Activated B cell treated with CpG ODN at 0.5 μM for 24 hours (primary cell): ENCODE data around the gene IFNAR1. TPM values are rescaled to one million over a fixed set of nuclear protein-coding genes. Genes with fewer than 3 reads are reported as not detected.

Source experiments
- ATAC-seq: fragments of 200-7000 bp; cut with Tn5 transposase; one replicate; pipeline ENCODE4 v1.10.0; 2021; ENCODE audit warnings: low read depth, mild to moderate bottlenecking, moderate library complexity
- CTCF ChIA-PET: fragments of 350-600 bp; sonication (Branson Sonifier 250); formaldehyde crosslinking; loops from one replicate; lab custom pipeline; 2021; ENCODE audit warnings: antibody characterized with exemption; lab: Charles Lee
- POLR2A ChIA-PET: fragments of 350-600 bp; sonication (Branson Sonifier 250); formaldehyde crosslinking; loops from one replicate; lab custom pipeline; 2021; ENCODE audit warnings: antibody characterized with exemption; lab: Charles Lee
- DNase-seq: peaks from one replicate; pipeline ENCODE4 v3.0.0; 2022
- H3K27ac Mint-ChIP-seq: one replicate; pipeline ENCODE4 v1.8.0; 2020; ENCODE audit warnings: mixed read lengths
- H3K27me3 Mint-ChIP-seq: one replicate; pipeline ENCODE4 v1.8.0; 2021; ENCODE audit warnings: mixed read lengths
- H3K36me3 Mint-ChIP-seq: one replicate; pipeline ENCODE4 v1.8.0; 2021; ENCODE audit warnings: low read depth, mixed read lengths
- H3K4me1 Mint-ChIP-seq: one replicate; pipeline ENCODE4 v1.8.0; 2021; ENCODE audit warnings: mixed read lengths
- H3K4me3 Mint-ChIP-seq: one replicate; pipeline ENCODE4 v1.8.0; 2020; ENCODE audit warnings: mild to moderate bottlenecking, mixed read lengths
- H3K9me3 Mint-ChIP-seq: one replicate; pipeline ENCODE4 v1.8.0; 2020; ENCODE audit warnings: mixed read lengths
- intact Hi-C: fragments of 100-400 bp; cut with micrococcal nuclease; formaldehyde crosslinking; loops from one replicate; pipeline ENCODE4 v1.15.1; 2024
- total RNA-seq: library from RNA; stranded (reverse); gene quantifications from 2 replicates; pipeline ENCODE4 v1.2.3, GENCODE V29; 2022
- TF ChIP-seq, protein P1 (sequence below): fragments of 200-600 bp; IDR thresholded peaks from one replicate; pipeline ENCODE4 v1.8.0; 2022; ENCODE audit warnings: antibody characterized with exemption, mild to moderate bottlenecking

Gene IFNAR1
- total RNA-seq, 1 donor from 2014 or later, result 34.5 TPM

DNA sequence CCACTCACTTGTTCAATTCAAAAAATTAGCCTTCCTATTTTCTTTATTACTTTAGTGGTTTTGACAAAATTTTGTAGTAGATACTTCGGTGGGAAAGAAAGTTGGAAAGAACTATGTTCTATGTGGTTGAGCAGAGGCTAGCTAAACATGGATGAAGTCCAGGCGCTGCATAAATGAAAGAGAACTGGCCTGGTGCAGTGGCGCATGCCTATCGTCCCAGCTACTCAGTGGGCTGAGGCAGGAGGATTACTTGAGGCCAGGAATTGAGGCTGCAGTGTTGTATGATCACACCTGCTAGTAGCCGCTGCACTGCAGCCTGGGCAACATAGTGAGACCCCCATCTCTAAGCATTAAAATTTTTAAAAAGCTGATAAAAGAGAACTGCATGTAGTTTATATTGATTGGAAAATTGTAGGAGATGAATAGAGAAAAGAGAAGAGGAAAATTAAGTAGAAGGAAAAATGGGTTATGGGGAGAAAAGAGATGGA is 21.0 kb downstream of the IFNAR1 start:
- no peak overlapping the region for H3K4me3 Mint-ChIP-seq
- ATAC-seq (no peak), DNase-seq (no peak)
- H3K27ac Mint-ChIP-seq, result no peak overlapping the region
- peaks cover 18% of the 10 kb centered on the region for H3K4me1 Mint-ChIP-seq
- CTCF ChIA-PET, result interaction anchor here (1.8 to 7.0 kb wide), 2 partner anchors 15 to 99 kb away, joined by 5 to 34 read pairs; no protein-coding TSS in a partner anchor
- peaks cover 82% of the 10 kb centered on the region for H3K36me3 Mint-ChIP-seq
- TF ChIP-seq, protein P1, sequence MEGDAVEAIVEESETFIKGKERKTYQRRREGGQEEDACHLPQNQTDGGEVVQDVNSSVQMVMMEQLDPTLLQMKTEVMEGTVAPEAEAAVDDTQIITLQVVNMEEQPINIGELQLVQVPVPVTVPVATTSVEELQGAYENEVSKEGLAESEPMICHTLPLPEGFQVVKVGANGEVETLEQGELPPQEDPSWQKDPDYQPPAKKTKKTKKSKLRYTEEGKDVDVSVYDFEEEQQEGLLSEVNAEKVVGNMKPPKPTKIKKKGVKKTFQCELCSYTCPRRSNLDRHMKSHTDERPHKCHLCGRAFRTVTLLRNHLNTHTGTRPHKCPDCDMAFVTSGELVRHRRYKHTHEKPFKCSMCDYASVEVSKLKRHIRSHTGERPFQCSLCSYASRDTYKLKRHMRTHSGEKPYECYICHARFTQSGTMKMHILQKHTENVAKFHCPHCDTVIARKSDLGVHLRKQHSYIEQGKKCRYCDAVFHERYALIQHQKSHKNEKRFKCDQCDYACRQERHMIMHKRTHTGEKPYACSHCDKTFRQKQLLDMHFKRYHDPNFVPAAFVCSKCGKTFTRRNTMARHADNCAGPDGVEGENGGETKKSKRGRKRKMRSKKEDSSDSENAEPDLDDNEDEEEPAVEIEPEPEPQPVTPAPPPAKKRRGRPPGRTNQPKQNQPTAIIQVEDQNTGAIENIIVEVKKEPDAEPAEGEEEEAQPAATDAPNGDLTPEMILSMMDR, result no peak
- POLR2A ChIA-PET, result interaction anchor here (0.6 to 1.5 kb wide), 2 partner anchors 21 to 161 kb away, joined by 4 read pairs; partner anchors contain the start of gene IFNAR1
- intact Hi-C loops, result no loop called here
- H3K27me3 Mint-ChIP-seq, result no peaks in the 10 kb centered on the region
- H3K9me3 Mint-ChIP-seq, result no peaks in the 10 kb centered on the region

DNA sequence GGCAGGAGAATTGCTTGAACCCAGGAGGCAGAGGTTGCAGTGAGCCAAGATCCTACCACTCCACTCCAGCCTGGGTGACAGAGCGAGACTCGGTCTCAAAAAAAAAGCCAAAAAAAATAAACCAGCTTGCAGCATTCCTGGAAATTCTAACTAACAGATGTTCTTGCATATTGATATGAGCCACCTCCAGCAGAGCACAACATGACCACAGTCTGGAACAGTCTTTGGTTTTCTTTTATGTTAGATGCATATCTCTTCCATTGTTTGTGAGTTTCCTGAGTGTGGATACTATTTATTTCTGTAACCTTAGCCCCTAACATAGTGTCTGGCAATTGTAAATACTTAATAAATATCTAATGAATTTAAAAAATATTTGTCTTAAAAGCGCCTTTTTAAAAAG is 23.9 kb downstream of the IFNAR1 start:
- TF ChIP-seq, protein P1, result no peak
- DNase-seq (no peak), ATAC-seq (no peak)
- Mint-ChIP-seq H3K27me3 (no peaks in the 10 kb centered on the region), H3K4me1 (peaks cover 8% of the 10 kb centered on the region), H3K4me3 (no peak overlapping the region), H3K9me3 (no peaks in the 10 kb centered on the region), H3K36me3 (peaks cover 77% of the 10 kb centered on the region), H3K27ac (no peak overlapping the region)
- POLR2A ChIA-PET, result interaction anchor here (0.6 to 1.7 kb wide), 4 partner anchors 12 to 74 kb away, joined by 5 to 6 read pairs (median 6); partner anchors contain the start of gene IFNAR1
- CTCF ChIA-PET, result interaction anchor here (1.1 to 7.0 kb wide), 3 partner anchors 12 to 93 kb away, joined by 3 to 34 read pairs (median 5); no protein-coding TSS in a partner anchor
- intact Hi-C loops, result no loop called here

DNA sequence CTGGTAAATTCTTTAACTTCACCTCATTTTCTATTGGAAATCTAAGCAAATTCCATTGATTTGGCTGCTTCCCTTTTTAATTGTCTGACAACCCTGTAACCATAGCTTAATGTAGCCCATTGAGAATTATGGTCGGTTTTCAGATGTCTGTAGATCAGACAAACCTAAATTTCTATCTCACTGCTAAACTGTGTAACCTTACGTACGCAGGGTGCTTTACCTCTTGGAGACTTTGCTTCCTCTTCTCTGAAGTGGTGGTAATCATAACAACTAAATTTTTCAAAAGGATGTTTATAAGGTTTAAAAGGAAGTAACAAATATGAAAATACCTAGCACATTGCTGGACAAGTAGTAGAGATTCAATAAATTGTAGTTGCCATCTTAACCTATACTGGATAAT is 25.9 kb downstream of the IFNAR1 start:
- Mint-ChIP-seq H3K4me1 (peaks cover 10% of the 10 kb centered on the region), H3K4me3 (no peak overlapping the region), H3K36me3 (peaks cover 78% of the 10 kb centered on the region), H3K27me3 (no peaks in the 10 kb centered on the region), H3K9me3 (no peaks in the 10 kb centered on the region), H3K27ac (peak overlapping the region; percentile 13)
- intact Hi-C loops, result no loop called here
- no peak for ATAC-seq
- no peak for DNase-seq
- CTCF ChIA-PET, result interaction anchor here (7.0 kb wide), 1 partner anchor 10 kb away, joined by 34 read pairs; no protein-coding TSS in a partner anchor
- POLR2A ChIA-PET, result no interaction called here
- TF ChIP-seq, protein P1, result no peak

DNA sequence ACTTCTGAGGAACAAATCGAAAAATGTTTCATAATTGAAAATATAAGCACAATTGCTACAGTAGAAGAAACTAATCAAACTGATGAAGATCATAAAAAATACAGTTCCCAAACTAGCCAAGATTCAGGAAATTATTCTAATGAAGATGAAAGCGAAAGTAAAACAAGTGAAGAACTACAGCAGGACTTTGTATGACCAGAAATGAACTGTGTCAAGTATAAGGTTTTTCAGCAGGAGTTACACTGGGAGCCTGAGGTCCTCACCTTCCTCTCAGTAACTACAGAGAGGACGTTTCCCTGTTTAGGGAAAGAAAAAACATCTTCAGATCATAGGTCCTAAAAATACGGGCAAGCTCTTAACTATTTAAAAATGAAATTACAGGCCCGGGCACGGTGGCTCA is 30.6 kb downstream of the IFNAR1 start:
- peaks cover 61% of the 10 kb centered on the region for H3K36me3 Mint-ChIP-seq
- peaks cover 17% of the 10 kb centered on the region for H3K4me1 Mint-ChIP-seq
- POLR2A ChIA-PET, result no interaction called here
- no peak for ATAC-seq
- peak overlapping the region; percentile 25 for H3K27ac Mint-ChIP-seq
- intact Hi-C loops, result loop anchor here (5.0 kb wide), 1 partner anchor 518 kb away; no protein-coding TSS in a partner anchor
- TF ChIP-seq, protein P1, result no peak
- H3K9me3 Mint-ChIP-seq, result no peaks in the 10 kb centered on the region
- no peaks in the 10 kb centered on the region for H3K27me3 Mint-ChIP-seq
- no peak overlapping the region for H3K4me3 Mint-ChIP-seq
- CTCF ChIA-PET, result no interaction called here
- no peak for DNase-seq

DNA sequence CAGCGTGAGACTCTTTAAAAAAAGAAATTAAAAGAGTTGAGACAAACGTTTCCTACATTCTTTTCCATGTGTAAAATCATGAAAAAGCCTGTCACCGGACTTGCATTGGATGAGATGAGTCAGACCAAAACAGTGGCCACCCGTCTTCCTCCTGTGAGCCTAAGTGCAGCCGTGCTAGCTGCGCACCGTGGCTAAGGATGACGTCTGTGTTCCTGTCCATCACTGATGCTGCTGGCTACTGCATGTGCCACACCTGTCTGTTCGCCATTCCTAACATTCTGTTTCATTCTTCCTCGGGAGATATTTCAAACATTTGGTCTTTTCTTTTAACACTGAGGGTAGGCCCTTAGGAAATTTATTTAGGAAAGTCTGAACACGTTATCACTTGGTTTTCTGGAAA is 31.2 kb downstream of the IFNAR1 start:
- CTCF ChIA-PET, result interaction anchor here (1.0 kb wide), 1 partner anchor 89 kb away, joined by 3 read pairs; no protein-coding TSS in a partner anchor
- no peak overlapping the region for H3K4me3 Mint-ChIP-seq
- no peak for DNase-seq
- peaks cover 55% of the 10 kb centered on the region for H3K36me3 Mint-ChIP-seq
- H3K4me1 Mint-ChIP-seq, result peaks cover 17% of the 10 kb centered on the region
- H3K27ac Mint-ChIP-seq, result no peak overlapping the region
- TF ChIP-seq, protein P1, result no peak
- H3K27me3 Mint-ChIP-seq, result no peaks in the 10 kb centered on the region
- POLR2A ChIA-PET, result no interaction called here
- intact Hi-C loops, result loop anchor here (2.0 to 5.0 kb wide), 2 partner anchors 15 to 519 kb away; no protein-coding TSS in a partner anchor
- no peak for ATAC-seq
- no peaks in the 10 kb centered on the region for H3K9me3 Mint-ChIP-seq
